ENCODE measurements around the gene HNRNPDL. TPM values are rescaled to one million over a fixed set of nuclear protein-coding genes. Genes with fewer than 3 reads are reported as not detected.
A peak's percentile ranks its signal among the peaks of the same experiment; 100 is the strongest.

HNRNPDL gene
- total and polyA plus RNA-seq, 2 of the 13 experiments (the other 11 are each of a cell fraction or from before 2014, with no cell fraction given), result 167 to 414 TPM

GRCh38 chr4:82373486-82373815 is 56.8 kb downstream of the HNRNPDL start (continued):
- TF ChIP-seq ZBTB44 (CRISPR knock-in tag; IDR thresholded peaks at IDR 0.05) (no peak), ZNF441 (CRISPR knock-in tag; IDR thresholded peaks at IDR 0.05; ENCODE audit: borderline replicate concordance) (no peak), MXI1 (IDR thresholded peaks at IDR 0.05; ENCODE audit: borderline replicate concordance, low read depth, low read length) (no peak), ZNF337 (CRISPR knock-in tag; IDR thresholded peaks at IDR 0.05; ENCODE audit: borderline replicate concordance, low read depth) (no peak), ZNF883 (CRISPR knock-in tag; IDR thresholded peaks at IDR 0.05; ENCODE audit: not compliant biosample characterization) (no peak), MED1 (CRISPR knock-in tag; IDR thresholded peaks at IDR 0.05) (no peak), ZNF446 (CRISPR knock-in tag; IDR thresholded peaks at IDR 0.05) (0 out of 2 replicates have a peak, but pooled peaks have one; percentile 51), ZNF691 (CRISPR knock-in tag; IDR thresholded peaks at IDR 0.05; ENCODE audit: borderline replicate concordance, low read depth) (no peak), ZNF816 (CRISPR knock-in tag; IDR thresholded peaks at IDR 0.05; ENCODE audit: borderline replicate concordance) (no peak), SYNCRIP (IDR thresholded peaks at IDR 0.05; ENCODE audit: insufficient read depth, low read depth, low read length) (no peak), HOXA9 (CRISPR knock-in tag; IDR thresholded peaks at IDR 0.05; ENCODE audit: borderline replicate concordance) (no peak), TRIM24 (CRISPR knock-in tag; IDR thresholded peaks at IDR 0.05) (no peak), AKAP8 (CRISPR knock-in tag; IDR thresholded peaks at IDR 0.05) (no peak), ZNF609 (CRISPR knock-in tag; IDR thresholded peaks at IDR 0.05; ENCODE audit: borderline replicate concordance) (no peak), PAX8 (CRISPR knock-in tag; IDR thresholded peaks at IDR 0.05; ENCODE audit: borderline replicate concordance) (0 out of 2 replicates have a peak, but pooled peaks have one; percentile 80), GABPB1 (CRISPR knock-in tag; IDR thresholded peaks at IDR 0.05) (no peak), TCF12 (IDR thresholded peaks at IDR 0.05) (no peak), TCF12 (CRISPR knock-in tag; IDR thresholded peaks at IDR 0.05) (0 out of 2 replicates have a peak, but pooled peaks have one; percentile 9), JUN (CRISPR knock-in tag; IDR thresholded peaks at IDR 0.05) (0 out of 2 replicates have a peak, but pooled peaks have one; percentile 5), MATR3 (CRISPR knock-in tag; IDR thresholded peaks at IDR 0.05) (no peak), SNAPC2 (CRISPR knock-in tag; IDR thresholded peaks at IDR 0.05) (no peak), ZNF484 (CRISPR knock-in tag; IDR thresholded peaks at IDR 0.05; ENCODE audit: borderline replicate concordance, low read depth) (no peak), ZNF577 (CRISPR knock-in tag; IDR thresholded peaks at IDR 0.05; ENCODE audit: borderline replicate concordance, low read depth) (no peak), SRSF1 (optimal IDR thresholded peaks at IDR 0.05; ENCODE audit: low read depth, low read length) (no peak)
